ENCODE measurements around the gene CCDC117. TPM values are rescaled to one million over a fixed set of nuclear protein-coding genes. Genes with fewer than 3 reads are reported as not detected.

Gene CCDC117
- total RNA-seq, 1 experiment from 2014 or later: 33.5 TPM

- POLR2A ChIA-PET (ENCODE audit: low non-redundant PET): no interaction called here
- intact Hi-C loops (cut with micrococcal nuclease; ENCODE audit: unreplicated experiment): no loop called here
- CTCF ChIA-PET: interaction anchor here (0.7 kb wide), 1 partner anchor 223 kb away, joined by 3 read pairs; no protein-coding TSS in a partner anchor
- no peak for DNase-seq (ENCODE audit: low spot score)
- Histone ChIP-seq H3K27ac (ENCODE audit: low read depth, low read length, poor library complexity, severe bottlenecking) (peak overlapping the region; percentile 14), H3K4me1 (ENCODE audit: insufficient read depth, low read length, poor library complexity, severe bottlenecking) (no peaks in the 10 kb centered on the region), H3K27me3 (replicated peaks; ENCODE audit: insufficient read depth, low read depth, low read length, poor library complexity) (no peaks in the 10 kb centered on the region), H3K4me3 (ENCODE audit: low read depth, low read length, poor library complexity, severe bottlenecking) (no peak overlapping the region), H3K9me3 (ENCODE audit: low read depth, low read length, poor library complexity, severe bottlenecking) (no peaks in the 10 kb centered on the region), H3K36me3 (ENCODE audit: insufficient read depth, low read length, poor library complexity, severe bottlenecking) (peaks cover 56% of the 10 kb centered on the region)
- TF ChIP-seq EZH2 (IDR thresholded peaks at IDR 0.05; ENCODE audit: borderline replicate concordance, low read depth, low read length, poor library complexity, severe bottlenecking) (no peak), CTCF (conservative IDR thresholded peaks at IDR 0.05; ENCODE audit: low read depth, low read length) (no peak)
- BruUV-seq (replicated peaks): no TSS peak
These were observed 16.1 kb downstream of the CCDC117 start for GRCh38 chr22:28788601-28789000.

GRCh38 chr22:28791124-28791523, 18.6 kb downstream of the CCDC117 start:
- no peak overlapping the region for H3K4me3 ChIP-seq (ENCODE audit: low read depth, low read length, poor library complexity, severe bottlenecking)
- no peaks in the 10 kb centered on the region for H3K4me1 ChIP-seq (ENCODE audit: insufficient read depth, low read length, poor library complexity, severe bottlenecking)
- no peaks in the 10 kb centered on the region for H3K27me3 ChIP-seq (replicated peaks; ENCODE audit: insufficient read depth, low read depth, low read length, poor library complexity)
- POLR2A ChIA-PET (ENCODE audit: low non-redundant PET): interaction anchor here (0.7 kb wide), 1 partner anchor 401 kb away, joined by 5 read pairs; no protein-coding TSS in a partner anchor
- DNase-seq (ENCODE audit: low spot score): no peak
- no peak overlapping the region for H3K27ac ChIP-seq (ENCODE audit: low read depth, low read length, poor library complexity, severe bottlenecking)
- TF ChIP-seq CTCF (conservative IDR thresholded peaks at IDR 0.05; ENCODE audit: low read depth, low read length): no peak
- no peak for TF ChIP-seq EZH2 (IDR thresholded peaks at IDR 0.05; ENCODE audit: borderline replicate concordance, low read depth, low read length, poor library complexity, severe bottlenecking)
- peaks cover 55% of the 10 kb centered on the region for H3K36me3 ChIP-seq (ENCODE audit: insufficient read depth, low read length, poor library complexity, severe bottlenecking)
- no TSS peak for BruUV-seq (replicated peaks)
- CTCF ChIA-PET: no interaction called here
- intact Hi-C loops (cut with micrococcal nuclease; ENCODE audit: unreplicated experiment): no loop called here
- H3K9me3 ChIP-seq (ENCODE audit: low read depth, low read length, poor library complexity, severe bottlenecking): no peaks in the 10 kb centered on the region

- H3K4me1 ChIP-seq (ENCODE audit: insufficient read depth, low read length, poor library complexity, severe bottlenecking): peaks cover 5% of the 10 kb centered on the region
- no peaks in the 10 kb centered on the region for H3K27me3 ChIP-seq (replicated peaks; ENCODE audit: insufficient read depth, low read depth, low read length, poor library complexity)
- intact Hi-C loops (cut with micrococcal nuclease; ENCODE audit: unreplicated experiment): no loop called here
- ChIA-PET POLR2A (ENCODE audit: low non-redundant PET) (interaction anchor here (0.6 to 0.7 kb wide), 2 partner anchors 10 to 402 kb away, joined by 3 to 5 read pairs; no protein-coding TSS in a partner anchor), CTCF (no interaction called here)
- no peaks in the 10 kb centered on the region for H3K9me3 ChIP-seq (ENCODE audit: low read depth, low read length, poor library complexity, severe bottlenecking)
- no TSS peak for BruUV-seq (replicated peaks)
- H3K27ac ChIP-seq (ENCODE audit: low read depth, low read length, poor library complexity, severe bottlenecking): no peak overlapping the region
- DNase-seq (ENCODE audit: low spot score): no peak
- H3K4me3 ChIP-seq (ENCODE audit: low read depth, low read length, poor library complexity, severe bottlenecking): no peak overlapping the region
- TF ChIP-seq EZH2 (IDR thresholded peaks at IDR 0.05; ENCODE audit: borderline replicate concordance, low read depth, low read length, poor library complexity, severe bottlenecking) (no peak), CTCF (conservative IDR thresholded peaks at IDR 0.05; ENCODE audit: low read depth, low read length) (no peak)
- H3K36me3 ChIP-seq (ENCODE audit: insufficient read depth, low read length, poor library complexity, severe bottlenecking): peaks cover 55% of the 10 kb centered on the region
These were observed 19.5 kb downstream of the CCDC117 start for GRCh38 chr22:28791841-28792490.
